Loucy (cell line): ENCODE measurements around the gene ASCL2.

Experiments
- H2AFZ ChIP-seq: fragments of 200-600 bp; sonication (generic); 2 replicates; pipeline ENCODE4 v1.6.0; 2016; ENCODE audit warnings: antibody characterized with exemption, mild to moderate bottlenecking, low read length, moderate library complexity
- H3F3A ChIP-seq: fragments of 200-600 bp; 2 replicates; pipeline ENCODE4 v1.6.0; 2016; ENCODE audit warnings: antibody characterized with exemption, low read depth, mild to moderate bottlenecking
- H3K27me3 ChIP-seq: fragments of 200-600 bp; sonication (generic); 2 replicates; pipeline ENCODE4 v1.6.1; 2014; ENCODE audit warnings: low read length, mild to moderate bottlenecking; ENCODE audit not compliant: insufficient read depth, poor library complexity, severe bottlenecking
- H3K36me3 ChIP-seq: fragments of 200-600 bp; sonication (generic); 2 replicates; pipeline ENCODE4 v1.6.1; 2016; ENCODE audit warnings: low read length; ENCODE audit not compliant: insufficient read depth
- H3K4me1 ChIP-seq: fragments of 200-600 bp; sonication (generic); 2 replicates; pipeline ENCODE4 v1.5.1; 2014; ENCODE audit warnings: low read length, mild to moderate bottlenecking; ENCODE audit not compliant: insufficient read depth, poor library complexity, severe bottlenecking
- H3K4me2 ChIP-seq: fragments of 200-600 bp; sonication (generic); 2 replicates; pipeline ENCODE4 v1.6.0; 2014; ENCODE audit warnings: antibody characterized with exemption, low read length, low read depth, mild to moderate bottlenecking; ENCODE audit not compliant: poor library complexity, severe bottlenecking
- H3K4me3 ChIP-seq: fragments of 200-600 bp; sonication (generic); 2 replicates; pipeline ENCODE4 v1.5.1; 2014; ENCODE audit warnings: low read length, mild to moderate bottlenecking, mixed read lengths; ENCODE audit not compliant: poor library complexity, severe bottlenecking
- H3K79me2 ChIP-seq: fragments of 200-600 bp; sonication (generic); 2 replicates; pipeline ENCODE4 v1.6.1; 2014; ENCODE audit warnings: low read length; ENCODE audit not compliant: insufficient read depth
- H3K9ac ChIP-seq: fragments of 200-600 bp; sonication (generic); 2 replicates; pipeline ENCODE4 v1.6.0; 2014; ENCODE audit warnings: mild to moderate bottlenecking, low read depth, low read length, moderate library complexity; ENCODE audit not compliant: poor library complexity, severe bottlenecking
- H3K9me2 ChIP-seq: fragments of 200-600 bp; sonication (generic); replicated peaks from 2 replicates; pipeline ENCODE4 v1.6.1; 2016; ENCODE audit warnings: low read depth, low read length, mixed read lengths
- H3K9me3 ChIP-seq: fragments of 200-600 bp; sonication (generic); 2 replicates; pipeline ENCODE4 v1.6.1; 2014; ENCODE audit warnings: mild to moderate bottlenecking, antibody characterized with exemption, low read length, low read depth; ENCODE audit not compliant: insufficient read depth
- H4K20me1 ChIP-seq: fragments of 200-600 bp; sonication (generic); 2 replicates; pipeline ENCODE4 v1.6.0; 2014; ENCODE audit warnings: antibody characterized with exemption, low read length, mild to moderate bottlenecking; ENCODE audit not compliant: insufficient read depth, poor library complexity, severe bottlenecking
- EZH2phosphoT487 ChIP-seq: fragments of 200-600 bp; IDR thresholded peaks from 2 replicates; pipeline ENCODE4 v1.6.1; 2018; ENCODE audit warnings: antibody characterized with exemption, mild to moderate bottlenecking, moderate library complexity, borderline replicate concordance
- TF ChIP-seq, protein P1 (sequence below): fragments of 200-600 bp; sonication (generic); conservative IDR thresholded peaks from 2 replicates; pipeline ENCODE4 v1.5.1; 2014; ENCODE audit warnings: mild to moderate bottlenecking, antibody characterized with exemption, low read length

ASCL2 gene

GRCh38 chr11:2309251-2310072, 39.1 kb upstream of the ASCL2 start:
- H3K79me2 ChIP-seq, result peaks cover 29% of the 10 kb centered on the region
- H2AFZ ChIP-seq, result no peak overlapping the region
- H3K4me3 ChIP-seq, result no peak overlapping the region
- H3K9ac ChIP-seq, result no peak overlapping the region
- peaks cover 31% of the 10 kb centered on the region for H3K4me1 ChIP-seq
- H4K20me1 ChIP-seq, result peaks cover 6% of the 10 kb centered on the region
- no peak overlapping the region for H3K4me2 ChIP-seq
- H3K9me2 ChIP-seq, result no peaks in the 10 kb centered on the region
- H3F3A ChIP-seq, result peaks cover 4% of the 10 kb centered on the region
- TF ChIP-seq EZH2phosphoT487, result no peak
- TF ChIP-seq, protein P1, sequence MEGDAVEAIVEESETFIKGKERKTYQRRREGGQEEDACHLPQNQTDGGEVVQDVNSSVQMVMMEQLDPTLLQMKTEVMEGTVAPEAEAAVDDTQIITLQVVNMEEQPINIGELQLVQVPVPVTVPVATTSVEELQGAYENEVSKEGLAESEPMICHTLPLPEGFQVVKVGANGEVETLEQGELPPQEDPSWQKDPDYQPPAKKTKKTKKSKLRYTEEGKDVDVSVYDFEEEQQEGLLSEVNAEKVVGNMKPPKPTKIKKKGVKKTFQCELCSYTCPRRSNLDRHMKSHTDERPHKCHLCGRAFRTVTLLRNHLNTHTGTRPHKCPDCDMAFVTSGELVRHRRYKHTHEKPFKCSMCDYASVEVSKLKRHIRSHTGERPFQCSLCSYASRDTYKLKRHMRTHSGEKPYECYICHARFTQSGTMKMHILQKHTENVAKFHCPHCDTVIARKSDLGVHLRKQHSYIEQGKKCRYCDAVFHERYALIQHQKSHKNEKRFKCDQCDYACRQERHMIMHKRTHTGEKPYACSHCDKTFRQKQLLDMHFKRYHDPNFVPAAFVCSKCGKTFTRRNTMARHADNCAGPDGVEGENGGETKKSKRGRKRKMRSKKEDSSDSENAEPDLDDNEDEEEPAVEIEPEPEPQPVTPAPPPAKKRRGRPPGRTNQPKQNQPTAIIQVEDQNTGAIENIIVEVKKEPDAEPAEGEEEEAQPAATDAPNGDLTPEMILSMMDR, result no peak
- no peaks in the 10 kb centered on the region for H3K27me3 ChIP-seq
- H3K36me3 ChIP-seq, result no peaks in the 10 kb centered on the region
- no peaks in the 10 kb centered on the region for H3K9me3 ChIP-seq

GRCh38 chr11:2308713-2309112, 38.3 kb upstream of the ASCL2 start:
- Histone ChIP-seq H4K20me1 (peaks cover 6% of the 10 kb centered on the region), H3K4me2 (no peak overlapping the region), H3K4me1 (peaks cover 38% of the 10 kb centered on the region), H3K9me2 (no peaks in the 10 kb centered on the region), H2AFZ (no peak overlapping the region), H3K36me3 (no peaks in the 10 kb centered on the region), H3K4me3 (no peak overlapping the region), H3K27me3 (no peaks in the 10 kb centered on the region), H3K79me2 (peaks cover 37% of the 10 kb centered on the region), H3K9ac (no peak overlapping the region), H3K9me3 (no peaks in the 10 kb centered on the region), H3F3A (peaks cover 4% of the 10 kb centered on the region)
- TF ChIP-seq, protein P1, result no peak
- TF ChIP-seq EZH2phosphoT487, result no peak

GRCh38 chr11:2307501-2308331, 37.3 kb upstream of the ASCL2 start:
- H3K9ac ChIP-seq, result peak overlapping the region; percentile 97
- peaks cover 44% of the 10 kb centered on the region for H3K4me1 ChIP-seq
- H4K20me1 ChIP-seq, result peaks cover 6% of the 10 kb centered on the region
- no peaks in the 10 kb centered on the region for H3K9me2 ChIP-seq
- peaks cover 47% of the 10 kb centered on the region for H3K79me2 ChIP-seq
- H3F3A ChIP-seq, result peaks cover 4% of the 10 kb centered on the region
- H3K27me3 ChIP-seq, result no peaks in the 10 kb centered on the region
- H3K36me3 ChIP-seq, result no peaks in the 10 kb centered on the region
- no peak overlapping the region for H2AFZ ChIP-seq
- peak overlapping the region; percentile 90 for H3K4me3 ChIP-seq
- no peaks in the 10 kb centered on the region for H3K9me3 ChIP-seq
- H3K4me2 ChIP-seq, result peak overlapping the region; percentile 96
- no peak for TF ChIP-seq EZH2phosphoT487
- TF ChIP-seq, protein P1, result no peak
